Measurements from ENCODE around the gene KMT2B.

KMT2B gene

DNA sequence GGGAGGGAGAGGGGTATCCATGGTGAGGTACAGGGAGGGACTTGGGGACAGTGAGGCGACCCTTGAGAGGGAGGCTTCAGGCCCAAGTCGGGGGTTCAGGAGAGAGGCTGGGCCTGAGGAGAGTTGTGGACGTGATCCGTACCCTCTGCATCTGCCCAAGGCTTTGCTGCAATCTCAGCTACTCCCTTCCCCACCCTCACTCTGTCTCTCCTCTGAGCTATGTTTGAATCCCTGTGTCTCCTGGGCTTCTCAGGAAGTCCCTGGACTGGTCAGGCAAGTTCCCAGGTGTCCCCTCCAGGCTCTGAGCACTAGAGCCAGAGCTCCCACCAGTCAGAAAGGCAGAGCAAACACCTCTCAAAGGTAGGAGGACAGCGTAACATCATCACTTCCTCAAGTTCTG is 32.4 kb downstream of the KMT2B start:
- TF ChIP-seq, protein P1, sequence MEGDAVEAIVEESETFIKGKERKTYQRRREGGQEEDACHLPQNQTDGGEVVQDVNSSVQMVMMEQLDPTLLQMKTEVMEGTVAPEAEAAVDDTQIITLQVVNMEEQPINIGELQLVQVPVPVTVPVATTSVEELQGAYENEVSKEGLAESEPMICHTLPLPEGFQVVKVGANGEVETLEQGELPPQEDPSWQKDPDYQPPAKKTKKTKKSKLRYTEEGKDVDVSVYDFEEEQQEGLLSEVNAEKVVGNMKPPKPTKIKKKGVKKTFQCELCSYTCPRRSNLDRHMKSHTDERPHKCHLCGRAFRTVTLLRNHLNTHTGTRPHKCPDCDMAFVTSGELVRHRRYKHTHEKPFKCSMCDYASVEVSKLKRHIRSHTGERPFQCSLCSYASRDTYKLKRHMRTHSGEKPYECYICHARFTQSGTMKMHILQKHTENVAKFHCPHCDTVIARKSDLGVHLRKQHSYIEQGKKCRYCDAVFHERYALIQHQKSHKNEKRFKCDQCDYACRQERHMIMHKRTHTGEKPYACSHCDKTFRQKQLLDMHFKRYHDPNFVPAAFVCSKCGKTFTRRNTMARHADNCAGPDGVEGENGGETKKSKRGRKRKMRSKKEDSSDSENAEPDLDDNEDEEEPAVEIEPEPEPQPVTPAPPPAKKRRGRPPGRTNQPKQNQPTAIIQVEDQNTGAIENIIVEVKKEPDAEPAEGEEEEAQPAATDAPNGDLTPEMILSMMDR (IDR thresholded peaks at IDR 0.05): no peak

DNA sequence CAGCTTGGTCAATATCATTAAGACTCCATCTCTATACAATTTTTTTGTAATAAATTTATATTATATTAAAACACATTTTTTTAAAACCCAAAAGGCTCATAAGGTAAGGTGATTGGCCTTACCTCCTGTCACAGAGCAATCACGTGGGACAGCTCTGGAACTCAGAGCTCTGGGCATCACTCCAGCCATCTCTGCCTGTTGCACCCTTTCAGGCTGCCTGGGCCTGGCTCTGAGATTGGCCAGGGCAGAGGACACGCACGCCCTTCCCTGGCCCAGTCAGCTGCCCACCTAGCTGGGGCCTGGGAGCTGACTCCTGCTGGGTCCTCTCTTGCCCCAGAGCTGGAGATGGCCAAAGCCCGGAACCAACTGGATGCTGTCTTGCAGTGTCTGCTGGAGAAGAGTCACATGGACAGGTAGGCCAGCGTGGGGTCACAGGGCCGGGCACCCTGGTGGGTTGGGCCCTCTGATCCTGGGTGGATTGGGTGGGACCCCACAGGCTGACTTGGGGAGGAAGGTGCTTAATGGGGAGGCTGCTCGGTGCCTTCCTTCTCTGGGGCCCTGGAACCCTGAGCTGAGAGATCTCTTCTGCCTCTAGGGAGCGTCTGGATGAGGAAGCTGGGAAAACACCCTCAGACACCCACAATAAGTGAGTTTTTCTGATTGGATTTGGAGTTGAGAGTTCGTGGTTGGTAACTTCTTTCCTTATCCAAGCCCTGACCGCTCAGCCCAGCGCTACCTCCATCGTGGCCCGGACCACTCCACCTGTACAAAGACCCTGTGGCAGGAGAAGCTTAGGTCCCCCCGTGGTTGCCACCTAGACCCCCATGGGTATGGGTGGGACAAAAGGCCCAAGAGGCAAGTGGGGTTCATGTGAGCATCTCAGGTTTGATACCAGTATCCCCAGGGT is 34.3 kb downstream of the KMT2B start:
- TF ChIP-seq, protein P1 (IDR thresholded peaks at IDR 0.05): no peak

DNA sequence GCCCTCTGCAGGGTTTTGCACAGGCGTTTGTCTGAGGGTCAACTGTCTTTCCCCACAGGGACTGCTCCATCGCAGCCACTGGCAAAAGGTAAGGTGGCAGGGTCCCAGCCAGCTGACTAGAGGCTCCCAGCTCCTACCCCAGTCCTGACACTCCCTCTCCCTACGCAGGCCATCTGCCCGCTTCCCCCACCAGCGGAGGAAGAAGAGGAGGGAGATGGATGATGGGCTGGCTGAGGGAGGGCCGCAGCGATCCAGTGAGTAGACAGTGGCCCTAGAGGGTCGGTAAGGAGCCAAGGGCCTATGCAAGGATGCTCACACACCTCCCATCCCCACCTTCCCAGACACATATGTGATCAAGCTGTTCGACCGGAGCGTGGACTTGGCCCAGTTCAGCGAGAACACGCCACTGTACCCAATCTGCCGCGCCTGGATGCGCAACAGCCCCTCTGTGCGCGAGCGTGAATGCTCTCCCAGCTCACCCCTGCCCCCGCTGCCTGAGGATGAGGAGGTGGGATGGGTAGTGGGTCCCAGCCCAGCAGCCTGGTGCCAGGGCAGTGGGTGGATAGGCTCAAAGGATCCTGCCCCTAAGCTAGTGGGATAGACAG is 35.0 kb downstream of the KMT2B start:
- TF ChIP-seq, protein P1 (IDR thresholded peaks at IDR 0.05): no peak

DNA sequence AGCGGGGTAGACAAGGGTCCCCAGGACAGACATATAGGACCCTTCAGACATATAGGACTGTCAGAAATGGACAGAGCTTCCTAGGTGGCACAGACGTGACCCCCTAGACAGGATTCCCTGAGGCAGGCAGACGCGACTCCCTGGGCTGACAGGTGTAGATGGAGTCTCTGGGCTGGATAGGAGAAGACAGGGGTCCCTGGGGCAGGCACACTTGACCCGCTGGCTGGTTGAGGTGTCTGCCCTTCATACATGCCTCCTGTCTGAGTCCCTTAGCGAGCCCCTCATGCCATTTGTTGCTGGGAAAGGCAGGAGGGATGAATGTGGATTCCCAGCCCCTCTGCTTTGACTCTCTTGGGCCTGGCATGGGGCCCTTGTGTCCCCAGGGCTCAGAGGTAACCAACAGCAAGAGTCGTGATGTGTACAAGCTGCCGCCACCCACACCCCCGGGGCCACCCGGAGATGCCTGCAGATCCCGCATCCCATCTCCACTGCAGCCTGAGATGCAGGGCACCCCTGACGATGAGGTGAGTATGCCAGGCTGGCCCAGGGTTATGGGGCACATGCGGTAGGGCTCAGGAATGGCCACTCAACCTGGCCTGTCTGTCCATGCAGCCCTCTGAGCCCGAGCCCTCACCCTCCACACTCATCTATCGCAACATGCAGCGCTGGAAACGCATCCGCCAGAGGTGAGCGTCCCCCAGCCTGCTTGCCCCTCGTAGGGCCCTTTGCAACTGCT is 36.0 kb downstream of the KMT2B start:
- TF ChIP-seq, protein P1 (IDR thresholded peaks at IDR 0.05): no peak

DNA sequence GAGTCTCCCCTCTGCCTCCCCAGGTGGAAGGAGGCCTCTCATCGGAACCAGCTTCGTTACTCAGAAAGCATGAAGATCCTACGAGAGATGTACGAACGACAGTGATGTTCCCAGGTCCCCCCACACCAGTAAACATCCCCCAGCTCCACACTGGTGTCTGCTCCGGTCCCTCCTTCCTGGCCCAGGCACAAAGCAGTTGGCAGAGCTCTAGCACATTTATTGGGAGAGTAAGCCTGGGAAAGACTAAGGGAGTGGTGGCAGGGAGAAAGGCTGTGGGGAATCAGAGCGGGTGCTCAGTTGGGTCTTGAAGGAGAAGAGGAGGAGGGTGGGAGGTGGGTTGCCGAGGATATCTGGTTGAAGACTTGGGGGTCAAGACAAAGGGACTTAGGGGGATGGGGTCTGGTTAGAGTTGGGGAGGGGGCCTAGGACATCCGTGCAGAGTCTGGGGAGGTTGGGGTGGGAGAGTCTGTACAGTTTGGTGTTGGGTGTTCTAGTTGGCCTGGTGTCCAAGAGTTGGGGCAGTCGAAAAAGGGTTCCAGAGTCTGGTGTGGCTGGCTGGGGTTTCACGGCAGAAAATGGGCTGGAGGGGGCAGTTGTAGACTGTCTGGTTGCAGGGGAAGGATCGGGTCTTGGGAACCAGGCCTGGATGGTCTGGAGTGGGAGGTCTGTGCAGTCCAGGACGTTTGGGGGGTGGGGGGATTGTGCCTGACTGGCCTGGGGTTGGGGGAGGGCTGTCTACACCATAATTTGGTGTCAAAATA is 36.7 kb downstream of the KMT2B start:
- TF ChIP-seq, protein P1 (IDR thresholded peaks at IDR 0.05): no peak

DNA sequence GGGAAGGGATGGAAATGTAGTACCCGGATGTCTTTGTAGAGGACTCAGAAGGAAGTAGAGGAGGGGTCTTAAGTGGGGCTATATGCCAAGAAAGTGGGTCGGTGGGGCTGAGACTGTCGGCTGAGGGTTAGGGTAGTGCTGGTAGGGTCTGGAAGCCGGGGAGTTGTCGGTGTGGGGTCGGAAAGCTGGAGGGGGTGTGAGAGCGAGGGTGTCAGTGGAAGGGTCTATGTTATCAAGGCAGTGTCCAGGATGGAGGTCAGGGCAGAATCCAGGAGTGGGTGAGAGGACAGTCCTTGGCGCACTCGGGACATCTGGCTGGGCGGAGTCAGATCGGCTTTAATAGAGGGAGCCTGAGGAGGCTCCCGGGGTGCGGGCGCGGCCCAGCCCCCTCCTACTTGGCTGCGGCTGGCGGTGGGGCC is 37.3 kb downstream of the KMT2B start:
- TF ChIP-seq, protein P1 (IDR thresholded peaks at IDR 0.05): no peak

All from LNCAP (cell line).